Neural progenitor cell (in vitro differentiated cells): ENCODE measurements around the gene GLP1R. TPM values are rescaled to one million over a fixed set of nuclear protein-coding genes. Genes with fewer than 3 reads are reported as not detected.

Experiments used
- DNase-seq: peaks from one replicate; pipeline ENCODE4 v3.0.0-alpha.2; 2016; ENCODE audit warnings: low spot score
- H2AFZ ChIP-seq: fragments of 200-600 bp; sonication (generic); replicated peaks from 2 replicates; pipeline ENCODE4 v1.6.1; 2016; ENCODE audit warnings: antibody characterized with exemption
- H3F3A ChIP-seq: fragments of 200-600 bp; sonication (generic); 2 replicates; pipeline ENCODE4 v1.6.1; 2016; ENCODE audit warnings: antibody characterized with exemption, low read depth
- H3K27ac ChIP-seq: fragments of 200-600 bp; sonication (generic); 2 replicates; pipeline ENCODE4 v1.5.1; 2016; ENCODE audit warnings: mild to moderate bottlenecking
- H3K27me3 ChIP-seq: fragments of 200-600 bp; sonication (generic); 2 replicates; pipeline ENCODE4 v1.6.1; 2016; ENCODE audit warnings: mild to moderate bottlenecking, moderate library complexity
- H3K36me3 ChIP-seq: fragments of 200-600 bp; sonication (generic); 2 replicates; pipeline ENCODE4 v1.5.1; 2016
- H3K4me1 ChIP-seq: fragments of 200-600 bp; sonication (generic); 2 replicates; pipeline ENCODE4 v1.6.1; 2016; ENCODE audit warnings: mixed run types
- H3K4me2 ChIP-seq: fragments of 200-600 bp; sonication (generic); 2 replicates; pipeline ENCODE4 v1.6.1; 2016
- H3K4me3 ChIP-seq: fragments of 200-600 bp; sonication (generic); 2 replicates; pipeline ENCODE4 v1.5.1; 2016
- H3K79me2 ChIP-seq: fragments of 200-600 bp; sonication (generic); 2 replicates; pipeline ENCODE4 v1.6.1; 2016; ENCODE audit warnings: low read depth
- H3K9ac ChIP-seq: fragments of 200-600 bp; sonication (generic); 2 replicates; pipeline ENCODE4 v1.6.1; 2016
- H3K9me3 ChIP-seq: fragments of 200-600 bp; sonication (generic); 2 replicates; pipeline ENCODE4 v1.5.1; 2016; ENCODE audit warnings: low read depth
- H4K20me1 ChIP-seq: fragments of 200-600 bp; sonication (generic); 2 replicates; pipeline ENCODE4 v1.6.1; 2016; ENCODE audit warnings: low read depth
- H3K27ac Mint-ChIP-seq: 3 replicates; pipeline ENCODE4 v1.8.0; 2021; ENCODE audit warnings: mixed read lengths
- H3K27me3 Mint-ChIP-seq: 2 replicates; pipeline ENCODE4 v1.8.0; 2022; ENCODE audit warnings: low read depth, mild to moderate bottlenecking, inconsistent platforms, moderate library complexity, mixed read lengths; ENCODE audit not compliant: insufficient read depth
- H3K36me3 Mint-ChIP-seq: 3 replicates; pipeline ENCODE4 v1.8.0; 2021; ENCODE audit warnings: mixed read lengths
- H3K4me1 Mint-ChIP-seq: 3 replicates; pipeline ENCODE4 v1.8.0; 2021; ENCODE audit warnings: mixed read lengths
- H3K4me3 Mint-ChIP-seq: 3 replicates; pipeline ENCODE4 v1.8.0; 2021; ENCODE audit warnings: mild to moderate bottlenecking, moderate library complexity, mixed read lengths
- H3K9me3 Mint-ChIP-seq: 3 replicates; pipeline ENCODE4 v1.8.0; 2020; ENCODE audit warnings: mixed read lengths
- EZH2 ChIP-seq: fragments of 200-600 bp; sonication (generic); IDR thresholded peaks from 2 replicates; pipeline ENCODE4 v1.6.1; 2017; ENCODE audit warnings: antibody characterized with exemption, mild to moderate bottlenecking, moderate library complexity
- EZH2phosphoT487 ChIP-seq: fragments of 200-600 bp; sonication (generic); IDR thresholded peaks from 2 replicates; pipeline ENCODE4 v1.6.1; 2017; ENCODE audit warnings: antibody characterized with exemption
- total RNA-seq: library from RNA; depleted of rRNA; stranded (reverse); fragments of >200 nt; gene quantifications from 2 replicates; pipeline ENCODE4 v1.2.3, GENCODE V29; 2015; ENCODE audit warnings: low replicate concordance
- TF ChIP-seq, protein P1 (sequence below): fragments of 200-600 bp; sonication (generic); IDR thresholded peaks from 2 replicates; pipeline ENCODE4 v1.5.1; 2017; ENCODE audit warnings: antibody characterized with exemption, mild to moderate bottlenecking

GLP1R gene
- total RNA-seq, 1 donor from 2014 or later = 0.82 TPM

DNA sequence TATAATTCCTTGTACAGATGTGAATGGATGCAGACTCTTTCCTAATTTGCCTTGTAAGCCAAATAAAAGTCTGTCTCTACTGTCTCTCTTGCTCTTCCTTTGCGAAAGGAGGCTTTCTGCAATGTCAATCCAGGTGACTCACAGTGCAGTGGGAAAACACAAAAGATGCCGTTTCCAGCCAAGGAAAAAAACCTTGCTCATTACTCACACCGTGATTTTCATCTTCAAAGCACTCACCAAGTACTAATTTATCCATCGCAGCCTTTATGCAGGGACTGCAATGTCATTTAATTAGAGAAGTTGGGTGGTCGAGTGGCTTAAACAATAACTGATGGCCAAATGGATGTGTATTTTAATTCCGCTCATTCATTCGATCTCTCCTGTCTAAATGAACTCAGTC lies 42.6 kb downstream of the GLP1R start:
- Mint-ChIP-seq H3K36me3 (no peaks in the 10 kb centered on the region), H3K4me1 (peaks cover 38% of the 10 kb centered on the region), H3K4me3 (no peak overlapping the region), H3K27ac (no peak overlapping the region), H3K27me3 (peaks cover 13% of the 10 kb centered on the region), H3K9me3 (no peaks in the 10 kb centered on the region)
- H3K36me3 ChIP-seq = no peaks in the 10 kb centered on the region
- no peak overlapping the region for H3K27ac ChIP-seq
- no peaks in the 10 kb centered on the region for H3K27me3 ChIP-seq
- TF ChIP-seq, protein P1, sequence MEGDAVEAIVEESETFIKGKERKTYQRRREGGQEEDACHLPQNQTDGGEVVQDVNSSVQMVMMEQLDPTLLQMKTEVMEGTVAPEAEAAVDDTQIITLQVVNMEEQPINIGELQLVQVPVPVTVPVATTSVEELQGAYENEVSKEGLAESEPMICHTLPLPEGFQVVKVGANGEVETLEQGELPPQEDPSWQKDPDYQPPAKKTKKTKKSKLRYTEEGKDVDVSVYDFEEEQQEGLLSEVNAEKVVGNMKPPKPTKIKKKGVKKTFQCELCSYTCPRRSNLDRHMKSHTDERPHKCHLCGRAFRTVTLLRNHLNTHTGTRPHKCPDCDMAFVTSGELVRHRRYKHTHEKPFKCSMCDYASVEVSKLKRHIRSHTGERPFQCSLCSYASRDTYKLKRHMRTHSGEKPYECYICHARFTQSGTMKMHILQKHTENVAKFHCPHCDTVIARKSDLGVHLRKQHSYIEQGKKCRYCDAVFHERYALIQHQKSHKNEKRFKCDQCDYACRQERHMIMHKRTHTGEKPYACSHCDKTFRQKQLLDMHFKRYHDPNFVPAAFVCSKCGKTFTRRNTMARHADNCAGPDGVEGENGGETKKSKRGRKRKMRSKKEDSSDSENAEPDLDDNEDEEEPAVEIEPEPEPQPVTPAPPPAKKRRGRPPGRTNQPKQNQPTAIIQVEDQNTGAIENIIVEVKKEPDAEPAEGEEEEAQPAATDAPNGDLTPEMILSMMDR = no peak
- TF ChIP-seq EZH2 = no peak
- H3K9ac ChIP-seq = no peak overlapping the region
- H3K4me3 ChIP-seq = no peak overlapping the region
- H2AFZ ChIP-seq = no peak overlapping the region
- H3K9me3 ChIP-seq = no peaks in the 10 kb centered on the region
- peaks cover 35% of the 10 kb centered on the region for H3K4me1 ChIP-seq
- no peak for DNase-seq
- H4K20me1 ChIP-seq = peaks cover 34% of the 10 kb centered on the region
- H3F3A ChIP-seq = peaks cover 15% of the 10 kb centered on the region
- H3K4me2 ChIP-seq = no peak overlapping the region
- no peaks in the 10 kb centered on the region for H3K79me2 ChIP-seq

GRCh38 chr6:39092124-39092523 lies 43.5 kb downstream of the GLP1R start:
- H3K4me1 Mint-ChIP-seq = peaks cover 33% of the 10 kb centered on the region
- no peaks in the 10 kb centered on the region for H3K9me3 Mint-ChIP-seq
- no peak overlapping the region for H3K4me3 ChIP-seq
- no peak overlapping the region for H2AFZ ChIP-seq
- peaks cover 5% of the 10 kb centered on the region for H3K27me3 Mint-ChIP-seq
- H3K27ac Mint-ChIP-seq = no peak overlapping the region
- H3K36me3 ChIP-seq = no peaks in the 10 kb centered on the region
- no peak overlapping the region for H3K27ac ChIP-seq
- no peaks in the 10 kb centered on the region for H3K79me2 ChIP-seq
- no peaks in the 10 kb centered on the region for H3K36me3 Mint-ChIP-seq
- no peak for TF ChIP-seq EZH2phosphoT487
- TF ChIP-seq, protein P1 = peak; percentile 48
- H3K4me1 ChIP-seq = peaks cover 35% of the 10 kb centered on the region
- no peak overlapping the region for H3K4me3 Mint-ChIP-seq
- H3F3A ChIP-seq = peaks cover 15% of the 10 kb centered on the region
- DNase-seq = peak; percentile 62
- no peaks in the 10 kb centered on the region for H3K27me3 ChIP-seq
- H4K20me1 ChIP-seq = peaks cover 30% of the 10 kb centered on the region
- H3K9ac ChIP-seq = no peak overlapping the region
- no peaks in the 10 kb centered on the region for H3K9me3 ChIP-seq
- H3K4me2 ChIP-seq = no peak overlapping the region

- H3K4me1 ChIP-seq = peaks cover 27% of the 10 kb centered on the region
- H3K4me1 Mint-ChIP-seq = peaks cover 23% of the 10 kb centered on the region
- H3K27ac ChIP-seq = no peak overlapping the region
- peaks cover 5% of the 10 kb centered on the region for H3K27me3 Mint-ChIP-seq
- H3K27me3 ChIP-seq = no peaks in the 10 kb centered on the region
- no peaks in the 10 kb centered on the region for H3K9me3 Mint-ChIP-seq
- no peaks in the 10 kb centered on the region for H3K79me2 ChIP-seq
- no peak overlapping the region for H3K4me2 ChIP-seq
- peaks cover 9% of the 10 kb centered on the region for H3F3A ChIP-seq
- no peak overlapping the region for H3K4me3 ChIP-seq
- H3K9ac ChIP-seq = no peak overlapping the region
- no peaks in the 10 kb centered on the region for H3K36me3 Mint-ChIP-seq
- H3K9me3 ChIP-seq = no peaks in the 10 kb centered on the region
- H3K27ac Mint-ChIP-seq = no peak overlapping the region
- H4K20me1 ChIP-seq = peaks cover 24% of the 10 kb centered on the region
- H3K36me3 ChIP-seq = no peaks in the 10 kb centered on the region
- no peak overlapping the region for H2AFZ ChIP-seq
- TF ChIP-seq, protein P1 = no peak
- TF ChIP-seq EZH2phosphoT487 (no peak), EZH2 (no peak)
- no peak for DNase-seq
- H3K4me3 Mint-ChIP-seq = no peak overlapping the region
Observed at GRCh38 chr6:39093149-39093708, 44.6 kb downstream of the GLP1R start.
